Measurements from ENCODE around the gene CAMTA1. TPM values are rescaled to one million over a fixed set of nuclear protein-coding genes. Genes with fewer than 3 reads are reported as not detected.

The CAMTA1 gene
- polyA plus RNA-seq, 1 of the 3 experiments (the other 2 are of a cell fraction) = 63.1 TPM

DNA sequence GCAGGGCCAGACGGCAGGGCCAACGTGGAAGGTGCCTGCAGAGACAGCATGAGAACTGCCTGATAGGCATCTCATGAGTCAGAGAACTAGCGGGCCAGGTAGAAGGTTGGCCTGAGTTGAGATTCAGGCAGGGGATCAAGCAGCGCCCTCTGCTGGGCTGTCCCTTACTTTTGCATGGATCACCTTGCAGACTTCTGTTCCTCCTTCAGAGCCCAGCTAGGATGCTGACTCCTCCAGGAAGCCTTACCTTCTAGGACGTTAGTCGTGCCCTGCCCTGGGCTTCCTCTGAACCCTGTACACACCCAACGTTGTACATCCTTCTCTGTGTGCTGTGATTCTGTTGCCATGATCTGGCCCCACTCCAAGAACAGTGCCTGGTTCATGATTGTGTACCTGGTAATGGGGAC is 754.5 kb downstream of the CAMTA1 start:
- TF ChIP-seq, protein P1, sequence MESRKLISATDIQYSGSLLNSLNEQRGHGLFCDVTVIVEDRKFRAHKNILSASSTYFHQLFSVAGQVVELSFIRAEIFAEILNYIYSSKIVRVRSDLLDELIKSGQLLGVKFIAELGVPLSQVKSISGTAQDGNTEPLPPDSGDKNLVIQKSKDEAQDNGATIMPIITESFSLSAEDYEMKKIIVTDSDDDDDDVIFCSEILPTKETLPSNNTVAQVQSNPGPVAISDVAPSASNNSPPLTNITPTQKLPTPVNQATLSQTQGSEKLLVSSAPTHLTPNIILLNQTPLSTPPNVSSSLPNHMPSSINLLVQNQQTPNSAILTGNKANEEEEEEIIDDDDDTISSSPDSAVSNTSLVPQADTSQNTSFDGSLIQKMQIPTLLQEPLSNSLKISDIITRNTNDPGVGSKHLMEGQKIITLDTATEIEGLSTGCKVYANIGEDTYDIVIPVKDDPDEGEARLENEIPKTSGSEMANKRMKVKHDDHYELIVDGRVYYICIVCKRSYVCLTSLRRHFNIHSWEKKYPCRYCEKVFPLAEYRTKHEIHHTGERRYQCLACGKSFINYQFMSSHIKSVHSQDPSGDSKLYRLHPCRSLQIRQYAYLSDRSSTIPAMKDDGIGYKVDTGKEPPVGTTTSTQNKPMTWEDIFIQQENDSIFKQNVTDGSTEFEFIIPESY (IDR thresholded peaks at IDR 0.05; ENCODE audit: borderline replicate concordance, low read depth) = no peak
- TF ChIP-seq SMC3 (IDR thresholded peaks at IDR 0.05; ENCODE audit: low read depth, low read length) = peak; percentile 53
- TF ChIP-seq GATA2 (CRISPR knock-in tag; IDR thresholded peaks at IDR 0.05) = peak; percentile 41
- TF ChIP-seq, protein P2, sequence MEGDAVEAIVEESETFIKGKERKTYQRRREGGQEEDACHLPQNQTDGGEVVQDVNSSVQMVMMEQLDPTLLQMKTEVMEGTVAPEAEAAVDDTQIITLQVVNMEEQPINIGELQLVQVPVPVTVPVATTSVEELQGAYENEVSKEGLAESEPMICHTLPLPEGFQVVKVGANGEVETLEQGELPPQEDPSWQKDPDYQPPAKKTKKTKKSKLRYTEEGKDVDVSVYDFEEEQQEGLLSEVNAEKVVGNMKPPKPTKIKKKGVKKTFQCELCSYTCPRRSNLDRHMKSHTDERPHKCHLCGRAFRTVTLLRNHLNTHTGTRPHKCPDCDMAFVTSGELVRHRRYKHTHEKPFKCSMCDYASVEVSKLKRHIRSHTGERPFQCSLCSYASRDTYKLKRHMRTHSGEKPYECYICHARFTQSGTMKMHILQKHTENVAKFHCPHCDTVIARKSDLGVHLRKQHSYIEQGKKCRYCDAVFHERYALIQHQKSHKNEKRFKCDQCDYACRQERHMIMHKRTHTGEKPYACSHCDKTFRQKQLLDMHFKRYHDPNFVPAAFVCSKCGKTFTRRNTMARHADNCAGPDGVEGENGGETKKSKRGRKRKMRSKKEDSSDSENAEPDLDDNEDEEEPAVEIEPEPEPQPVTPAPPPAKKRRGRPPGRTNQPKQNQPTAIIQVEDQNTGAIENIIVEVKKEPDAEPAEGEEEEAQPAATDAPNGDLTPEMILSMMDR (IDR thresholded peaks at IDR 0.05) = peak; percentile 50
- peak; percentile 49 for TF ChIP-seq RAD21 (IDR thresholded peaks at IDR 0.05; ENCODE audit: low read length)
- TF ChIP-seq MXI1 (IDR thresholded peaks at IDR 0.05; ENCODE audit: low read depth, low read length) = no peak
- ChIA-PET POLR2A (interaction anchor here (1.1 kb wide), 1 partner anchor 18 kb away, joined by 4 read pairs; no protein-coding TSS in a partner anchor), CTCF (interaction anchor here (0.5 to 1.7 kb wide), 18 partner anchors 12 to 495 kb away, joined by 3 to 19 read pairs (median 3); no protein-coding TSS in a partner anchor)
- Histone ChIP-seq H3K36me3 (replicated peaks in 1 of 2; ENCODE audit: control insufficient read depth in 1 of 2, insufficient read depth in 2 of 2, low read length in 1 of 2) (no peaks in the 10 kb centered on the region), H3K79me2 (ENCODE audit: insufficient read depth) (no peaks in the 10 kb centered on the region), H2AFZ (ENCODE audit: low read depth) (no peak overlapping the region), H3K9ac (no peak overlapping the region), H4K20me1 (ENCODE audit: insufficient read depth) (no peaks in the 10 kb centered on the region), H3K4me3 (ENCODE audit: low read depth in 2 of 2, low read length in 1 of 2) (no peak overlapping the region; a peak in 1 of 4 replicates), H3K27ac (ENCODE audit: low read depth in 2 of 2, low read length in 1 of 2) (peak overlapping the region in 1 of 2 experiments; percentile 84; a peak in 2 of 4 replicates), H3K27me3 (ENCODE audit: insufficient read depth) (no peaks in the 10 kb centered on the region), H3K4me1 (ENCODE audit: control insufficient read depth in 1 of 2, insufficient read depth in 2 of 2, low read depth in 1 of 2, low read length in 1 of 2) (peaks cover 0 to 55% of the 10 kb centered on the region in 2 experiments; a peak in 2 of 4 replicates), H3K4me2 (no peak overlapping the region), H3K9me2 (no peaks in the 10 kb centered on the region), H3K9me3 (no peaks in the 10 kb centered on the region), H3F3A (replicated peaks; ENCODE audit: insufficient read depth) (no peaks in the 10 kb centered on the region)
- 42% methylated on average over 6 of the region's 7 CpGs for WGBS (ENCODE audit: low lambda C conversion rate)
- DNase-seq = no peak

DNA sequence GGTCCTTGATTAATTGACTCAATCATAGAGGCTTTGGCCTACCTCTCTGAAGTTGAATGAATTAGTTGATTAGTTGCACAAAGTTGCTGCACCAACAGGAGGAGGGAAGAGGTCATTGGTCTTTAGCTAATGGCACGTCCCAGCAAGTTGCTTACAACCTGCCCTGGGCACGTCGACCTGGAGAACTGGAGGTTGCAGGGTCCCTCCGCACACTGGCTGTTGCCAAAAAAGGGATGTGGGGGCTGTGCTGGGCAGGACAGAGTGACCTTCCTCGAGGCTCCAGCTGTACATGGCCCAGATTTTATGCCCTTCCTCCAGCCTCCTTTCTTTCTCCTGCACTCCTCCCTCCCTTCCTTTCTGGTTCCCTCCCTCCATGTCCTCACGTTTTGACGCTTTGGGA is 755.6 kb downstream of the CAMTA1 start:
- H3K9me3 ChIP-seq = no peaks in the 10 kb centered on the region
- CTCF ChIA-PET = interaction anchor here (0.8 to 1.7 kb wide), 13 partner anchors 11 to 471 kb away, joined by 3 to 19 read pairs (median 4); no protein-coding TSS in a partner anchor
- H3K9me2 ChIP-seq = no peaks in the 10 kb centered on the region
- no peak overlapping the region for H3K9ac ChIP-seq
- TF ChIP-seq SIN3A (IDR thresholded peaks at IDR 0.05; ENCODE audit: borderline replicate concordance, low read depth, low read length) (no peak), TEAD4 (IDR thresholded peaks at IDR 0.05; ENCODE audit: borderline replicate concordance, insufficient read depth) (no peak)
- TF ChIP-seq, protein P1 (IDR thresholded peaks at IDR 0.05; ENCODE audit: borderline replicate concordance, low read depth) = no peak
- H3K27me3 ChIP-seq (ENCODE audit: insufficient read depth) = no peaks in the 10 kb centered on the region
- DNase-seq = no peak
- no peaks in the 10 kb centered on the region for H3F3A ChIP-seq (replicated peaks; ENCODE audit: insufficient read depth)
- no peak overlapping the region; a peak in 1 of 4 replicates for H3K27ac ChIP-seq (ENCODE audit: low read depth in 2 of 2, low read length in 1 of 2)
- 52% methylated on average over 3 of the region's 7 CpGs for WGBS (ENCODE audit: low lambda C conversion rate)
- no peak overlapping the region for H2AFZ ChIP-seq (ENCODE audit: low read depth)
- H3K4me3 ChIP-seq (ENCODE audit: low read depth in 2 of 2, low read length in 1 of 2) = no peak overlapping the region
- no peaks in the 10 kb centered on the region for H4K20me1 ChIP-seq (ENCODE audit: insufficient read depth)
- H3K4me1 ChIP-seq (ENCODE audit: control insufficient read depth in 1 of 2, insufficient read depth in 2 of 2, low read depth in 1 of 2, low read length in 1 of 2) = peaks cover 0 to 48% of the 10 kb centered on the region in 2 experiments; a peak in 2 of 4 replicates
- H3K36me3 ChIP-seq (replicated peaks in 1 of 2; ENCODE audit: control insufficient read depth in 1 of 2, insufficient read depth in 2 of 2, low read length in 1 of 2) = no peaks in the 10 kb centered on the region
- H3K79me2 ChIP-seq (ENCODE audit: insufficient read depth) = no peaks in the 10 kb centered on the region
- POLR2A ChIA-PET = interaction anchor here (1.1 kb wide), 1 partner anchor 17 kb away, joined by 4 read pairs; no protein-coding TSS in a partner anchor
- H3K4me2 ChIP-seq = no peak overlapping the region
